GM19043 (cell line): ENCODE results near the gene MAMLD1.

Experiments used
- ATAC-seq: cut with Tn5 transposase; IDR thresholded peaks from one replicate; pipeline ENCODE4 v1.9.1; 2021; ENCODE audit warnings: low read depth; ENCODE audit not compliant: unreplicated experiment

The MAMLD1 gene

DNA sequence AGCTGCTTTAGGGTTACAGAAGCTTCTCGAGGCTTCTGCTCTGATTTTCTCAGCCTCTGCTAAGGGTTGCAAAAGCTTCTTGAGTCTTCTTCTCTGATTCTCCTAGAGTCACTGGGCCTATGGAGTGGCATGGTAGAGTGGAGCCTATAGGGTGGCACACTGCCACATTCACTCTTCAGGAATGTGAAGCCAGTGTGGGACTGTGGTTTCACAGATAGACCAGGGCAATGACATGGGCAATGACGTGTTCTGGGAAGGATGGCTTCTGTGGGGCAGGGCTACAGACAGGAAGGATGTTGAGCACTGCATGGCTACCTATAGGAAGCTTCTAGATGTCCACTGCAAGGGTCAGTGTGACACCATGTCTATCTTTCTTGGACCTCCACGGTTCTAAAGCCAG, 11.0 kb upstream of the MAMLD1 start:
- ATAC-seq: no peak

- ATAC-seq: no peak
These were observed 10.5 kb upstream of the MAMLD1 start for GRCh38 chrX:150352581-150352980.

DNA sequence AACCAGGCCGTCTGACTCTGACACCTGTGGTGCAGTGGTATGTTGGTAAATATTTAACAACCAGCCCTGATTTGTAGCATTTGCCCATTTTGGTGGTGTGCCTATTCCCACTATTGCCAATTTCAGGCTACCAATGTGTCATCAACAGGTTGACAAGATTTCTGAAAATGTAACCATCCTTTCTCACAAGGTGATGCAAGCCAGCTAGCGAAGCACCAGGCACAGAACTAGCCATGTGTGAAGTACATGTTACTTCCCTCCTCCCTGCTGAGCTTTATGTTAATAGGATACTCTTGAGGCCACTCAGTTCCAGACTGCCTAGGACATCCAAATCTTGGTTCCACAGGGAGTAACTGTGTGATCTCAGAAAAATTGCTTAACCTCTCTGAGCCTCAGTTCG, 7.2 kb upstream of the MAMLD1 start:
- no peak for ATAC-seq

DNA sequence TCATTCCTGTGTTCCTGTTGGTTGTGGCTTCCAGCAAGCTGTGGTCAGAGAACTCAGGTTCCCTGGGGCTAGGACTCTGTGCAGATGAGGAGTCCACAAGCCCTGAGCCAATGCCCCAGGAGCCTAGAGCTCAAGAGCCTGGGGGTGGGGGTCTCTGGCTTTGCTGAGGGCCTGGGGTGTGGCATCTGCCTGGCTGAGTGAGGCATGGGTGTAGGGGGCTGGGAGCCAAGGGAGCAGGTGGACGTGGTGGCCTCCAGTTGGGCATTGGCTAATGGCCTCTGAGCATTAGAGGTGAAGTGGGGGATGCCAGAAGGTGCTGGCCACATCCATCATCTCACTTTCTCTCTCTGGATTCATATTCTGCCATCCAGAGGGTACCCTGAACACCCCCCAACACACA, 5.3 kb upstream of the MAMLD1 start:
- no peak for ATAC-seq

DNA sequence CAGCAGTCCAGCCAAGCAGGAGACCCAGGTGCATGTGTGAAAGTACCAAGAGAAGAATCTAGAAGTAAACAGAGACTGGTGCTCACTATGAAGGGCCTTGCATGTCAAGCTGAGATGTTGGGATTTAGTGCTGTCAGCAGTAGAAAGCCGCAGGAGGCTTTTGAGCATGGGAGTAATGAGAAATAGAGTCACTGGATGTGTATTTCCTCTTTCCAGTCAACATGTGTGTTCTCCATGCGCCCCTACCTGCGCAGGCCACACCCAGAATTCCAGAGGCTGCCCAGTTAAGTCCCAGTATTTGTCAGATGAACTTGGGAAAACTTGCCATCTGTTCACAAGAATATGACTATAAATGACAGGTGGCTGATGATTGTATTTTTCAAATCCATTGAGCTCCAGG, 4.5 kb upstream of the MAMLD1 start:
- ATAC-seq: no peak

GRCh38 chrX:150360331-150360730, 2.8 kb upstream of the MAMLD1 start:
- no peak for ATAC-seq

GRCh38 chrX:150361070-150361776, 1.9 kb upstream of the MAMLD1 start:
- ATAC-seq: no peak

- ATAC-seq: no peak
These were observed 1.3 kb upstream of the MAMLD1 start for GRCh38 chrX:150361777-150362351.

- no peak for ATAC-seq
These were observed 637 bp downstream of the MAMLD1 start for GRCh38 chrX:150363561-150364346.

DNA sequence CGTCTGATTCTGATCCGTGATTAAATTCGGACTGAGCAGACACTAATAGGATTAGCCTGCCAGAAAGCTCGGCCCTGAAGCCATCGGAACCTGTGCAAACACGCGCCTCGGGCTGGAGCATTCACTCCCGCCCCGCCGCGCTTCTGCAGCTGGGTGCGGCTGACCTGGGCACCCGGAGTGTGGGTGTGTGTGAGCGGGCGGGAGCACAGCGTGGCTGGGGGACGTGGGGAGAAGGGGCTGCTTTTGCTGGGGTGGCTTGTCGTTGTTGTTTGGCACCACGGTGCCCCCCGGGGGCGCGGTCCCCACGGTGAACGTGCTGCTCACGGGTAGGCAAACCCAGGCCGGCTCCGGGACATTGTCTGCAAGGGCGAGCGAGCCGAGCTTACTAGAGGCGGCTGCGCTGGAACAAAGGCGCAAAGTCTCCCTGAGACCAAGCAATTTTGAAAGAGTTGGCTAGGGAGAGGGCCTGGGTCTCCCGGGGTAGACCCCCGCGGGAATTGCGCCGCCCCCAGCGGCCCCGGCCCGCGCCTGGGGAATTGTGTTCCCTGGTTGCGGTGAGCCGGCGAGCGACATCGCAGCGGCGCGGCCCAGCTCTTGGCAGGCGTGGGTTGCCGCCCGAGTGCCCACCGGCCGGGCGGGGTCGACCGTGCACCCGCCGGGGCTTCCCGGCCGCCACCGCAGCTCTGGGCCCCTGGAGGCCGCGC, 1.4 kb downstream of the MAMLD1 start:
- no peak for ATAC-seq

DNA sequence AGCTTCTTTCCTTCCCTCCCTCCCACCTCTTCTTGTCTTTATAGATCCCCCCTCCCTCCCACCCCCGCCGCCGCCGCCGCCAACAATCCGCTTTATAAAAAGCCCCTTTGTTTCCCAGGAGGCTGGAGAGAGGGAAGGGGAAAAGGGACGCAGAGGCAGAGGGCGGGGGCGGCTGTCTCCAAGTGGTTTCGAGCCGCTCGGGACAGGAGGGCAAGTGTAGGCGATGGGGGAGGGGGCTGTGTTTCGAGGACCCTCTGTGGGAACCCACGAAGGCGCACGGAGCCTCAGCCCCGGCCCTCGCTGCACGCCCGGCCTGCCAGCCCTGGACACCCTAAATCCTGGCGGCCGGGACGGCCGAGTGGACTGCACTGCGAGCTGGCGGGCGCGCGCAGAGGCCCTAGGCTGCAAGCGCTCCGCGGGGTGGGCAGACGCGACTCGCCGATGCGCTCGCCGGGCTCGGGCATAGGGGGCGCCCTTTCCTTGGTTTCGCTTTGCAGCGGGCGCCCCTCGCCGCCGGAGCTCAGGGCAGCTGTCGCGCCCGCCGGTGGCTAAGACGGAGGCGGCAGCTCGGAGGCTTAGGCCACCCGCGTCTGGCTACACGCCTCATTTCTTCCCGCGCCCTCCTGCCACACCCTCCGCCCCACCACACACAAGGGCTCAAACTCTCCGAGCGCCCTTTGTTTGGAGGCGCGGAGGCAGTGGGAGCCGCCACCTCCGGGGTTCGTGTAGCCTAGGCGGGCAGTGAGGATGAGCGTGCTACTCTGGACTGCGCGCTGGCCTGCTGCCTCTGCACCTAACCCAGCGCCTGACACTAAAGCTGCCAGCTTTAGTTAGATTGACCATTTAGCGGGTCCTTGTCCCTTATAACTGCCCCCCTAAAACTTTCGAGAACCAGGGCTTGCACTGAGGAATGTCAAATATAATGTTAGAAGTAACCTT, 2.2 kb downstream of the MAMLD1 start:
- no peak for ATAC-seq

GRCh38 chrX:150365990-150366911, 3.1 kb downstream of the MAMLD1 start:
- no peak for ATAC-seq

DNA sequence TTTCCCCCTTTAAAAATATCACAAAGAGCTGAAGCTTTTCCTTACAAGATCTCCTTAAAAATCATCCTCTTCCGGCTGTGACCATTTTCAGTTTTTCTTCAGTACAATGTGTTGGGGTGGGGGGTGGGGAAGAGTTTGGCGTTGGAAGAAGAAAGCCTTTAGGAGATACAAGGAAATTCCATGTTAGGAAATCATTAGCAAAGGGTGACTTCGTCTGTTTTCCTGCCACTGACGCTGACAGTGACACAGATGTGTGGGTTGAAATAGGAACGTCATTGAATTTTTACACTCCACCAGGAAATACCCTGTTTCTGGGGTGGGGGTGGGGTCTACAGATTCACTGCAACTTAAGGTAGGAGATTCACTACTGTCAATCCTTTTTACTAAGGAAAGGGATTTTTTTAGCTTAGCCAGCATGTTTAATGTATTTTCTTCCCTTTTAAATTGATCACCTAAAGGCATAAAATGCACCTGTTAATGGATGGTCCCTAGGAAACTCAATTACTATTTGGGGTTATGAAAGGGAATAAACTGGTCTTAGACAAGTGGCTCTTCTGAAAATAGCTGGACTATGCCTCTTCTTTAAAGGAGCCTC, 3.9 kb downstream of the MAMLD1 start:
- ATAC-seq: no peak

GRCh38 chrX:150370589-150371312, 7.6 kb downstream of the MAMLD1 start:
- ATAC-seq: no peak

DNA sequence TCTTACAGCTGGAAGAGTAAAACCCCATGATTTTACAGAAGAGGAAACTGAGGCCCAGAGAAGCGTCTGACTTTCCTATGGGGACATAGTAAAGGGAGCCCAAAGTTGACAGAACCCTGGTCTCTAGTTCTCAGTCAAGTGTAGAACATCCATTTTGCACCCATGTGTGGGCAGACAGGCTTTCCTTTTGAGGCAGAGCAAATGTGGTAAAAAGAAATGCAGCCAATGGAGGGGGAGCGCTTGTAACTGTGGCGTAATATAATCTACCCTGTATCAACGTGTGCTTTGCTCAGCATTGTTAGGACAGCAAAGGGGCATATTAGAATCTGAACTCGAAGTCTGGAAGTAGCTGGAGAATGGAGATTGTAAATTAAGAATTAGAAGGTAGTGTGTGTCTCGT, 8.8 kb downstream of the MAMLD1 start:
- ATAC-seq: no peak

DNA sequence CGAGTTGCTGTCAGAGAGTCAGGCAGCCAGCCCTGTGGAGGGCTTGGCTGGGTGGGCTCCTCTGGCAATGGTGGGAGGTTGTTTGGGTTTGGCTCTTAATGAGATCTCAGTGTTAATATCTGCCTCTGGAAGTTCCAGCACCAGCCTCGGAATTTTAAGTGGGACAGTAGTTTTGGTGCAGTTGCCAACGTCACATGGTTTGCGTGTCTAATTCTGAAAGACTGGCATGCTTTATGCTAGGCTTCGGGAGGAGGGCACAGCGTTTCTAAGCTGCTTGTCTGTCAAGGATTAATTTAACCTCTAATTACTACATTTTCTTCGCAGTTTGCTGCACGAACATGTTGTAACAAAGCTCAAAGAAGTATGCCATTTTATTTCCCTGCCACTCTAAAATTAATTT, 9.2 kb downstream of the MAMLD1 start:
- ATAC-seq: no peak

GRCh38 chrX:150372756-150373155, 9.6 kb downstream of the MAMLD1 start:
- no peak for ATAC-seq

- ATAC-seq: no peak
These were observed 12.2 kb downstream of the MAMLD1 start for GRCh38 chrX:150375243-150375770.
